ENCODE measurements around the gene ABLIM1.

The ABLIM1 gene

DNA sequence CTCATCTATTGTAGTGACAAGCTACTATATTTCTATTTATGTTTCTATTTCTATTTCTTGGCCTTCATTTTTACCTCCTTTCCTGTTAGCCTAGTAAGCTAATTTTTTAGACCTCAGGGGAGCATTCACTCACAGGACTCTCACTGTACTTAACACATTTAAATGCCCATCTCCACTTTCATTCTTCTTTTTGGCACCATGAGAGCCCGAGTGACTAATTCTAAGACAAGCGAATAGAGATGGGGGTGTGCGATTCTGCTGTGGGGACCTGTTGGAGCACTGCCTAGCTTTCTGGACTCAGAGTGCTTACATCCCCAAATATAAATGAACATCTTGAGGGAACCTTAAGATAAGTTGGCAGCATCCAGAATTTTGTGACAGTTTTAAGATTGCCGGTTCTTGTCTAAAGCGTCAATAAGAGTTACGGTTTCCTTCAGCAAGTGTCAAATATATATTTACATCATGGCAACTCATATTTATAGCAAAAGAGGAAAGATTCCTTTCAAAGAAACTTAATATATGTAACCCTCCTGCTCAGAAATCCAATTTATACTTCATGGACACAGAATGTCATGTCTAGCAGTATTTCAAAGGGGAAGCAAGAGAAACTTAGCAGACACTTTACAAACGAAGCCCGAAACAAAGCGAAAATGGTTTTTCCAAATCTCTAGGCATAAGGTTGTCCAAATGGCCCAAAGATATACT, 199.7 kb downstream of the ABLIM1 start:
- Histone ChIP-seq H3K4me3 (no peak overlapping the region), H3K27me3 (no peaks in the 10 kb centered on the region), H3K36me3 (peaks cover 0 to 20% (median 6%) of the 10 kb centered on the region in 3 donors), H3K27ac (no peak overlapping the region), H3K4me1 (no peaks in the 10 kb centered on the region), H3K9me3 (no peaks in the 10 kb centered on the region)
- DNase-seq = no peak
- TF ChIP-seq, protein P1, sequence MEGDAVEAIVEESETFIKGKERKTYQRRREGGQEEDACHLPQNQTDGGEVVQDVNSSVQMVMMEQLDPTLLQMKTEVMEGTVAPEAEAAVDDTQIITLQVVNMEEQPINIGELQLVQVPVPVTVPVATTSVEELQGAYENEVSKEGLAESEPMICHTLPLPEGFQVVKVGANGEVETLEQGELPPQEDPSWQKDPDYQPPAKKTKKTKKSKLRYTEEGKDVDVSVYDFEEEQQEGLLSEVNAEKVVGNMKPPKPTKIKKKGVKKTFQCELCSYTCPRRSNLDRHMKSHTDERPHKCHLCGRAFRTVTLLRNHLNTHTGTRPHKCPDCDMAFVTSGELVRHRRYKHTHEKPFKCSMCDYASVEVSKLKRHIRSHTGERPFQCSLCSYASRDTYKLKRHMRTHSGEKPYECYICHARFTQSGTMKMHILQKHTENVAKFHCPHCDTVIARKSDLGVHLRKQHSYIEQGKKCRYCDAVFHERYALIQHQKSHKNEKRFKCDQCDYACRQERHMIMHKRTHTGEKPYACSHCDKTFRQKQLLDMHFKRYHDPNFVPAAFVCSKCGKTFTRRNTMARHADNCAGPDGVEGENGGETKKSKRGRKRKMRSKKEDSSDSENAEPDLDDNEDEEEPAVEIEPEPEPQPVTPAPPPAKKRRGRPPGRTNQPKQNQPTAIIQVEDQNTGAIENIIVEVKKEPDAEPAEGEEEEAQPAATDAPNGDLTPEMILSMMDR (IDR thresholded peaks at IDR 0.05) = no peak
- intact Hi-C loops (cut with DNase I; ENCODE audit: low total_unique reads) = no loop called here

DNA sequence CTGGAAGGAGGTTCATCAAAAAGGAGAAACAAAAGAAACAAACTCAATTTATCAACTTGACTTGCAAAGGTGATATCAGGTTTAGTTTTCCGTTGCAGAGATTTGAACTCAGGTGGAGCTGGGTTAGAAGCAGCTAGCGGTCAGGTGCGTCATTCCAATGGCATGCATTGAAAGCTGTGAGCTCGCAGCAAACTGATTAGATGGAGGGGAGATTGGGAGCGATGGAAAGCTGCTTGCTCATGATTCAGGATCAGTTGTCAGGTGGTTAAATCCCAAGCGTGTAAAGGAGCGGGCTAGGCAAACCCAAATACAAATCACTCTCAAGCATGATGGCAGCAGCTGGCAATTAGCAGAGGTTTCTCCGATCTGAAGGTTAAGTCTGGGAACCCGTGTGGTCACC, 204.5 kb downstream of the ABLIM1 start:
- Histone ChIP-seq H3K4me3 (no peak overlapping the region), H3K36me3 (peaks cover 0 to 8% (median 0%) of the 10 kb centered on the region in 3 donors), H3K27me3 (no peaks in the 10 kb centered on the region), H3K4me1 (peaks cover 0 to 8% (median 0%) of the 10 kb centered on the region in 4 donors), H3K9me3 (no peaks in the 10 kb centered on the region), H3K27ac (no peak overlapping the region)
- TF ChIP-seq, protein P1 (IDR thresholded peaks at IDR 0.05) = no peak
- DNase-seq = no peak
- intact Hi-C loops (cut with DNase I; ENCODE audit: low total_unique reads) = no loop called here

DNA sequence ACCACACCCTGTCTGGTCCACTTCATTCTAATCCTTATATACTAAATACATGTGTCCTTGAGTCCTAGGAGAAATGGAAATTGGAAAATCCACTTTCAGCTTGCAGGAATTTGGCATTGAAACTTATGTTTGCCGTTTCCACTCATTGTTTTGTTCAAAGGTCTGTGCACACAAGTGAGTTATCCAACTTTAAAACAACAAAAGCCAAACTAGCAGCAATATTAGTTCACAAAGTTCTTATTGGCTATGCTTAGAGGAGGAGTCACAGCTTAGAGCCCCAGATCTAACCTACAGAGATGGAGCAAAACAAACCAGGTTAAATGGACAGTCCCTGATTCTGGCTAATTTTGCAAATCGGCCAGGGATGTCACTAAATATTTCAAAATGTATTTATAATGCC, 209.2 kb downstream of the ABLIM1 start:
- intact Hi-C loops (cut with DNase I; ENCODE audit: low total_unique reads) = no loop called here
- TF ChIP-seq, protein P1 (IDR thresholded peaks at IDR 0.05) = no peak
- peaks cover 0 to 16% (median 5%) of the 10 kb centered on the region in 3 donors for H3K36me3 ChIP-seq

DNA sequence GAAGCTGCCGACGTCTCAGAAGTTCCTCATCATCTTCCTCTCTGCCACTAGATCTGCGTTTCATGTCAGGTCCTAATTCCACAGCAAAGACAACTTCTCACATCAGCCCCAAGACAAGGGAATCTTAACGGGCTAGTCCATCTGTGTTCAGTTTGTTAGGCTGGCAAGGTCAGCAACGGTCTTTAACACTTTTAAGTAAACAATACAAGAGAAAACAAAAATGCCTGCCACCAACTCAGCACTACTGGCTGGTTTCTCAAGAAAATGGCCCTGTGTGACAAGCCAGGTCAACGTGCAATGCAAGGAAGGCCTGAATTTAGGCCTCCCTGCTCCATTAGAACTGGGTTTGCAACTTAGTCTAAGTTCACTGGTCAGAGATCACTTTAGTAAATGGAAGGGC, 212.7 kb downstream of the ABLIM1 start:
- no peak overlapping the region for H3K4me3 ChIP-seq
- H3K9me3 ChIP-seq = no peaks in the 10 kb centered on the region
- TF ChIP-seq, protein P1 (IDR thresholded peaks at IDR 0.05) = no peak
- H3K27ac ChIP-seq = no peak overlapping the region
- H3K27me3 ChIP-seq = no peaks in the 10 kb centered on the region
- peaks cover 0 to 8% (median 0%) of the 10 kb centered on the region in 4 donors for H3K4me1 ChIP-seq
- DNase-seq = no peak
- H3K36me3 ChIP-seq = peaks cover 0 to 33% (median 11%) of the 10 kb centered on the region in 3 donors
- intact Hi-C loops (cut with DNase I; ENCODE audit: low total_unique reads) = no loop called here

More for the DNA sequence above, 209.2 kb downstream of the ABLIM1 start:
- Histone ChIP-seq H3K27me3 (no peaks in the 10 kb centered on the region), H3K9me3 (no peaks in the 10 kb centered on the region), H3K4me1 (peaks cover 0 to 8% (median 0%) of the 10 kb centered on the region in 4 donors), H3K4me3 (no peak overlapping the region), H3K27ac (no peak overlapping the region)
- no peak for DNase-seq

DNA sequence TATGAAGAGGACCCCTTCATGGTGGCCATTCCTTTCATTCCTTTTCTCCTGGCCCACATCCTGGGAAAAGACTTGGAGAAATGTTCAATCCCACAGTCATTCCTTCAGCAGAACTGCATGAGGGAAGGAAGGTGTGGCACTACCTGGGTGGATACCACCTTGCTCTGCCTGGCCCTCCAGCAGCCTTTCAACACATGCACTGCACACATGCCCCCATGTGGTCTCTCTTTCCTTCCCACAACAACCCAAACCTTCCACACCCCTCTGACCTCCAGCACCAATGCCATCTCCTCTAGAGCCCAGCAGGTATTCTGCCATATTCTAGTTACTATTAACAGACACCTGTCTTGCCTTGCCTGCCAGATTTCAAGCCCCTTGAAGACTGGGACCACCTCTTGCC, 213.3 kb downstream of the ABLIM1 start:
- Histone ChIP-seq H3K4me3 (no peak overlapping the region), H3K27me3 (no peaks in the 10 kb centered on the region), H3K9me3 (no peaks in the 10 kb centered on the region), H3K36me3 (peaks cover 0 to 38% (median 14%) of the 10 kb centered on the region in 3 donors), H3K27ac (no peak overlapping the region), H3K4me1 (peaks cover 0 to 7% (median 0%) of the 10 kb centered on the region in 4 donors)
- TF ChIP-seq, protein P1 (IDR thresholded peaks at IDR 0.05) = no peak
- no peak for DNase-seq
- intact Hi-C loops (cut with DNase I; ENCODE audit: low total_unique reads) = no loop called here

Data from tibial artery (tissue), 4 donors.